Activated CD4-positive, alpha-beta memory T cell treated with anti-CD3 and anti-CD28 coated beads, Interleukin-2, amount 10 ng/mL, durations not matched to agents 7 days and 5 days (primary cell): ENCODE data around the gene GNAQ. TPM values are rescaled to one million over a fixed set of nuclear protein-coding genes. Genes with fewer than 3 reads are reported as not detected.

Source experiments
- CTCF ChIA-PET: fragments of 350-600 bp; sonication (Branson Sonifier 250); formaldehyde crosslinking; loops from one replicate; lab custom pipeline; 2021; ENCODE audit warnings: antibody characterized with exemption, inconsistent platforms; lab: Charles Lee
- POLR2A ChIA-PET: fragments of 350-600 bp; sonication (Branson Sonifier 250); formaldehyde crosslinking; loops from one replicate; lab custom pipeline; 2021; ENCODE audit warnings: antibody characterized with exemption; lab: Charles Lee
- DNase-seq: peaks from one replicate; pipeline ENCODE4 v3.0.0-alpha.2; 2020
- H3K27ac Mint-ChIP-seq: one replicate; pipeline ENCODE4 v1.8.0; 2021; ENCODE audit warnings: mild to moderate bottlenecking, mixed read lengths
- H3K27me3 Mint-ChIP-seq: one replicate; pipeline ENCODE4 v1.8.0; 2021; ENCODE audit warnings: mixed read lengths
- H3K36me3 Mint-ChIP-seq: one replicate; pipeline ENCODE4 v1.8.0; 2021; ENCODE audit warnings: low read depth, mixed read lengths
- H3K4me1 Mint-ChIP-seq: one replicate; pipeline ENCODE4 v1.8.0; 2021; ENCODE audit warnings: mixed read lengths
- H3K4me3 Mint-ChIP-seq: one replicate; pipeline ENCODE4 v1.8.0; 2021; ENCODE audit warnings: mild to moderate bottlenecking, mixed read lengths
- H3K9me3 Mint-ChIP-seq: one replicate; pipeline ENCODE4 v1.8.0; 2021; ENCODE audit warnings: mixed read lengths
- total RNA-seq, 2 experiments: library from RNA; stranded (reverse); gene quantifications; one replicate each; pipeline ENCODE4 v1.2.3, GENCODE V29; 2021

The GNAQ gene
- total RNA-seq, 2 experiments from 2014 or later, result 28.0 to 28.8 TPM

GRCh38 chr9:78046112-78046511 is 14.5 kb upstream of the GNAQ start:
- POLR2A ChIA-PET, result no interaction called here
- no peak for DNase-seq
- Mint-ChIP-seq H3K27me3 (peaks cover 8% of the 10 kb centered on the region), H3K36me3 (no peaks in the 10 kb centered on the region), H3K9me3 (no peaks in the 10 kb centered on the region), H3K4me3 (no peak overlapping the region), H3K27ac (no peak overlapping the region), H3K4me1 (no peaks in the 10 kb centered on the region)
- CTCF ChIA-PET, result interaction anchor here (3.2 kb wide), 1 partner anchor 11 kb away, joined by 19 read pairs; no protein-coding TSS in a partner anchor

- POLR2A ChIA-PET, result interaction anchor here (1.0 kb wide), 1 partner anchor 10 kb away, joined by 4 read pairs; no protein-coding TSS in a partner anchor
These were observed 13.3 kb upstream of the GNAQ start for GRCh38 chr9:78044886-78045285.

GRCh38 chr9:78044189-78044588 is 12.6 kb upstream of the GNAQ start:
- CTCF ChIA-PET, result interaction anchor here (0.8 to 3.2 kb wide), 2 partner anchors 9 kb away, joined by 3 to 19 read pairs; no protein-coding TSS in a partner anchor
- H3K4me3 Mint-ChIP-seq, result no peak overlapping the region
- H3K36me3 Mint-ChIP-seq, result no peaks in the 10 kb centered on the region
- no peak for DNase-seq
- H3K27ac Mint-ChIP-seq, result no peak overlapping the region
- H3K4me1 Mint-ChIP-seq, result no peaks in the 10 kb centered on the region
- POLR2A ChIA-PET, result no interaction called here
- H3K27me3 Mint-ChIP-seq, result peaks cover 8% of the 10 kb centered on the region
- H3K9me3 Mint-ChIP-seq, result no peaks in the 10 kb centered on the region

More at GRCh38 chr9:78044886-78045285, 13.3 kb upstream of the GNAQ start:
- H3K27ac Mint-ChIP-seq, result no peak overlapping the region
- no peaks in the 10 kb centered on the region for H3K4me1 Mint-ChIP-seq
- CTCF ChIA-PET, result interaction anchor here (0.8 to 3.2 kb wide), 2 partner anchors 8 to 10 kb away, joined by 3 to 19 read pairs; no protein-coding TSS in a partner anchor
- no peaks in the 10 kb centered on the region for H3K36me3 Mint-ChIP-seq
- no peaks in the 10 kb centered on the region for H3K9me3 Mint-ChIP-seq
- DNase-seq, result no peak
- no peak overlapping the region for H3K4me3 Mint-ChIP-seq
- peaks cover 8% of the 10 kb centered on the region for H3K27me3 Mint-ChIP-seq

GRCh38 chr9:78041971-78042370 is 10.4 kb upstream of the GNAQ start:
- Mint-ChIP-seq H3K36me3 (no peaks in the 10 kb centered on the region), H3K9me3 (no peaks in the 10 kb centered on the region), H3K27ac (no peak overlapping the region), H3K27me3 (peaks cover 2% of the 10 kb centered on the region), H3K4me3 (no peak overlapping the region), H3K4me1 (no peaks in the 10 kb centered on the region)
- ChIA-PET POLR2A (no interaction called here), CTCF (no interaction called here)
- no peak for DNase-seq

GRCh38 chr9:78040726-78041125 is 9.1 kb upstream of the GNAQ start:
- H3K36me3 Mint-ChIP-seq, result no peaks in the 10 kb centered on the region
- POLR2A ChIA-PET, result interaction anchor here (1.1 kb wide), 1 partner anchor 11 kb away, joined by 4 read pairs; no protein-coding TSS in a partner anchor
- H3K27me3 Mint-ChIP-seq, result peaks cover 2% of the 10 kb centered on the region

GRCh38 chr9:78038620-78039300 is 7.1 kb upstream of the GNAQ start:
- H3K27ac Mint-ChIP-seq, result no peak overlapping the region
- no peak overlapping the region for H3K4me3 Mint-ChIP-seq
- DNase-seq, result no peak
- peaks cover 22% of the 10 kb centered on the region for H3K4me1 Mint-ChIP-seq
- POLR2A ChIA-PET, result interaction anchor here (0.7 kb wide), 1 partner anchor 143 kb away, joined by 3 read pairs; no protein-coding TSS in a partner anchor
- H3K27me3 Mint-ChIP-seq, result peaks cover 2% of the 10 kb centered on the region
- H3K9me3 Mint-ChIP-seq, result no peaks in the 10 kb centered on the region
- CTCF ChIA-PET, result interaction anchor here (0.6 kb wide), 1 partner anchor 11 kb away, joined by 3 read pairs; no protein-coding TSS in a partner anchor
- no peaks in the 10 kb centered on the region for H3K36me3 Mint-ChIP-seq

More at GRCh38 chr9:78040726-78041125, 9.1 kb upstream of the GNAQ start:
- no peak for DNase-seq
- CTCF ChIA-PET, result interaction anchor here (1.7 kb wide), 1 partner anchor 9 kb away, joined by 5 read pairs; the partner anchor contains the start of gene GNAQ
- no peak overlapping the region for H3K27ac Mint-ChIP-seq
- H3K4me3 Mint-ChIP-seq, result no peak overlapping the region
- peaks cover 2% of the 10 kb centered on the region for H3K4me1 Mint-ChIP-seq
- no peaks in the 10 kb centered on the region for H3K9me3 Mint-ChIP-seq

- DNase-seq, result peak; percentile 61
- Mint-ChIP-seq H3K4me3 (no peak overlapping the region), H3K36me3 (peaks cover under 1% of the 10 kb centered on the region), H3K27me3 (peaks cover 2% of the 10 kb centered on the region), H3K4me1 (peaks cover 34% of the 10 kb centered on the region), H3K9me3 (no peaks in the 10 kb centered on the region), H3K27ac (no peak overlapping the region)
- ChIA-PET CTCF (interaction anchor here (0.5 to 5.3 kb wide), 39 partner anchors 9 to 578 kb away, joined by 3 to 69 read pairs (median 4); partner anchors contain the start of gene PSAT1), POLR2A (interaction anchor here (1.4 to 1.9 kb wide), 4 partner anchors 10 to 261 kb away, joined by 4 to 5 read pairs (median 4); partner anchors contain the start of gene PSAT1)
These were observed 3.9 kb upstream of the GNAQ start for GRCh38 chr9:78035383-78035993.

GRCh38 chr9:78033870-78034269 is 2.3 kb upstream of the GNAQ start:
- peaks cover 2% of the 10 kb centered on the region for H3K27me3 Mint-ChIP-seq
- H3K27ac Mint-ChIP-seq, result no peak overlapping the region
- CTCF ChIA-PET, result interaction anchor here (1.4 to 5.3 kb wide), 8 partner anchors 11 to 263 kb away, joined by 4 to 69 read pairs (median 11); partner anchors contain the start of gene PSAT1
- no peak overlapping the region for H3K4me3 Mint-ChIP-seq
- peaks cover 51% of the 10 kb centered on the region for H3K4me1 Mint-ChIP-seq
- no peaks in the 10 kb centered on the region for H3K9me3 Mint-ChIP-seq
- H3K36me3 Mint-ChIP-seq, result peaks cover 2% of the 10 kb centered on the region
- POLR2A ChIA-PET, result interaction anchor here (1.3 to 1.6 kb wide), 2 partner anchors 53 to 85 kb away, joined by 3 to 4 read pairs; no protein-coding TSS in a partner anchor
- DNase-seq, result no peak

- no peak for DNase-seq
- peaks cover 2% of the 10 kb centered on the region for H3K36me3 Mint-ChIP-seq
- CTCF ChIA-PET, result interaction anchor here (0.7 to 5.3 kb wide), 6 partner anchors 12 to 89 kb away, joined by 3 to 69 read pairs (median 12); no protein-coding TSS in a partner anchor
- H3K4me1 Mint-ChIP-seq, result peaks cover 57% of the 10 kb centered on the region
- peaks cover 2% of the 10 kb centered on the region for H3K27me3 Mint-ChIP-seq
- peak overlapping the region; percentile 84 for H3K27ac Mint-ChIP-seq
- POLR2A ChIA-PET, result interaction anchor here (0.9 to 1.6 kb wide), 6 partner anchors 21 to 89 kb away, joined by 3 to 6 read pairs (median 4); no protein-coding TSS in a partner anchor
- H3K4me3 Mint-ChIP-seq, result peak overlapping the region; percentile 84
- H3K9me3 Mint-ChIP-seq, result no peaks in the 10 kb centered on the region
These were observed 1.3 kb upstream of the GNAQ start for GRCh38 chr9:78032730-78033457.

GRCh38 chr9:78031893-78032729 is 500 bp upstream of the GNAQ start:
- H3K27ac Mint-ChIP-seq, result peak overlapping the region; percentile 87
- peak; percentile 73 for DNase-seq
- H3K4me1 Mint-ChIP-seq, result peaks cover 60% of the 10 kb centered on the region
- H3K36me3 Mint-ChIP-seq, result peaks cover 7% of the 10 kb centered on the region
- H3K27me3 Mint-ChIP-seq, result peaks cover 2% of the 10 kb centered on the region
- CTCF ChIA-PET, result interaction anchor here (0.7 to 5.3 kb wide), 5 partner anchors 8 to 55 kb away, joined by 3 to 69 read pairs (median 5); no protein-coding TSS in a partner anchor
- POLR2A ChIA-PET, result interaction anchor here (0.9 to 1.6 kb wide), 9 partner anchors 9 to 89 kb away, joined by 3 to 7 read pairs (median 4); no protein-coding TSS in a partner anchor
- H3K4me3 Mint-ChIP-seq, result peak overlapping the region; percentile 91
- H3K9me3 Mint-ChIP-seq, result no peaks in the 10 kb centered on the region
